HG03196 (cell line): Measurements from ENCODE around the gene PLA2G10.
A peak's percentile ranks its signal among the peaks of the same experiment; 100 is the strongest.
"Not testable (repeated sequence)": the region's sequence is repeated elsewhere in the genome, so short reads cannot be mapped to it uniquely, and the experiment has no call there.

Experiments
- ATAC-seq: cut with Tn5 transposase; IDR thresholded peaks from one replicate; pipeline ENCODE4 v1.9.1; 2021; ENCODE audit not compliant: unreplicated experiment

Gene PLA2G10, protein sequence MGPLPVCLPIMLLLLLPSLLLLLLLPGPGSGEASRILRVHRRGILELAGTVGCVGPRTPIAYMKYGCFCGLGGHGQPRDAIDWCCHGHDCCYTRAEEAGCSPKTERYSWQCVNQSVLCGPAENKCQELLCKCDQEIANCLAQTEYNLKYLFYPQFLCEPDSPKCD

DNA sequence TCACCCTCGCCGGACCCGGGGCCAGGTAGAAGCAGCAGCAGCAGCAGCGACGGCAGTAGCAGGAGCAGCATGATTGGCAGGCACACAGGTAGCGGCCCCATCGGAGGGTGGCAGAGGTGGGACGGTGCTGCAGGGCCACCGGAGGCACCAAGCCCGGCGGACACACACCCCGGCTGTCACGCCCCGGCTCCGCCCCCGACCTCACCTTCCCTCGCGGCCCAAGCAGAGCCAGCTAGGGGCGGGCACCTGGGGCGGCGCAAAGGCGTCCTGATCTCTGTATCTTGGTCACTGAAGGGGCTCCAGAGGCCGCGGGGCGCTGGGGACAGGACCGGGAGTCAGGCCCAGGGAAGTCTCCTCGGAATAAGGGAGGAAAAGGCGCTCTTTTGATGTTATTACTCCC is at the start of gene PLA2G10:
Gene PLA2G10 (minus strand): TSS at position 180 of the 400 bp plus-strand sequence. CDS start 79 bp downstream, at position 101.
- not testable (repeated sequence) for ATAC-seq

DNA sequence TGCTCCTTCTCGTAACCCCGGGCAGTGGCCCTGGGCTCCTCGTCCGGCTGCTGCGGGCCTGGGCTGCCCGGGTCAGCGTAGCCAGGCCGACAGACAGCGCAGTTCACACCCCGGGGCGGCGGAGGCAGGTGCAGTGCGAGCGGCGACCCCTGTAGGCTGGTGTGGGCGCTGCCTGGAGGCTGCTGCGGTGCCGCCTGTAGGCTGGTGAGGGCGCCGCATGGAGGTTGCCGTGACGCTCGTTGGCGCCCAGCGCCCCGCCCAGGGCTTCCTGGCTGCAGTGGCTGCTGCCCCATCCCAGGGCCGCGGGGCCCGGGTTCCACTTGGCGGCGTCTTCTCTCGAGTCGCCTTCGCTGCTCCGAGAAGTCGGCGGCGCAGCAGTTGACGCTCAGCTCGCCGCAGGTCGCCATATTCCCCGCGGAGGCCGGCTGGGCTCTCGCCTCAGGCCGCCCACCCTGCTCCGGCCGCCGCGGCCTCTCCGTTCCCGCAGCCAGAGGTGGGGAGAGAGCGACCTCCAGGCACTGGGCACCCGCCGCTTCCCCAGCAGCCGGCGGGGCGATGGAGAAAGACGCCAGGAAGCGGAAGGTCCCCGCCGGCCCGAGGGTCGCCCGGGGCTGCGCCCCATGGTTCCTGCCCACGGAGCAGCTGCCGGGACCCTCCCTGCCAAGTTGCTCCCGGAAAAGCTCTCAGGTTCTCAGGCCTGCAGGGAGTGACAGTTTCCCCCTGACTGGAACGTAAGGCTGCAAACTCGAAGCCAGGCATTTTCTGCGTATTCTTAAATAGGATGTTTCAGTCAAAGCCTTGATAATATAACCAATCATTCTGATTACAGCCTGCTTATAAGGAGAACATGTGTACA is 48.4 kb upstream of the PLA2G10 start, which contains the start of gene NPIPA2:
Gene NPIPA2 (plus strand): TSS at position 261 of the 856 bp plus-strand sequence. CDS start 5,533 bp downstream, outside the sequence.
- peak; percentile 99 for ATAC-seq

GRCh38 chr16:14741794-14742193 is 47.7 kb upstream of the PLA2G10 start:
- ATAC-seq: not testable (repeated sequence)

DNA sequence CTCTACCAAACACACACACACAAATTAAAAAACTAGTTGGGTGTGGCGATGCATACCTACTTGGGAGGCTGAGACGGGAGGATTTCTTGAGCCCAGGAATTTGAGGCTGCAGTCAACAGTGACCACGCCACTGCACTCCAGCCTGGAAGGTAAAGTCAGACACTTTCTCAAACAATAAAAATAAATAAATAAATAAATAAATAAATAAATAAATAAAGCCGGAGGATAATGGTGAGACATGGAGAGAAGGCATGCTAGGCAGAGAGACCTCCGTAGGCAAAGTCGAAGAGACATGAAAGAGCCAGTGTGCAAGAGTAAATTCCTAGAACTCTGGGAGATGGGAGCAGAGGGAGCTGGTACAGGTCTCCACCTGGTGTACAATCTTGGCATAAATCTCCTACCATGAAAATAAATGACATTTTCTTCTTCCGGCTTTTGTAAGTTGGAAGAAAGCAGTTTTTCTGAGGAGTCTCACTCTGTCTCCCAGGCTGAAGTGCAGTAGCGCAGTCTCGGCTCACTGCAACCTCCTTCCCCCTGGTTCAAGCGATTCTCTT is 46.8 kb upstream of the PLA2G10 start:
- not testable (repeated sequence) for ATAC-seq

DNA sequence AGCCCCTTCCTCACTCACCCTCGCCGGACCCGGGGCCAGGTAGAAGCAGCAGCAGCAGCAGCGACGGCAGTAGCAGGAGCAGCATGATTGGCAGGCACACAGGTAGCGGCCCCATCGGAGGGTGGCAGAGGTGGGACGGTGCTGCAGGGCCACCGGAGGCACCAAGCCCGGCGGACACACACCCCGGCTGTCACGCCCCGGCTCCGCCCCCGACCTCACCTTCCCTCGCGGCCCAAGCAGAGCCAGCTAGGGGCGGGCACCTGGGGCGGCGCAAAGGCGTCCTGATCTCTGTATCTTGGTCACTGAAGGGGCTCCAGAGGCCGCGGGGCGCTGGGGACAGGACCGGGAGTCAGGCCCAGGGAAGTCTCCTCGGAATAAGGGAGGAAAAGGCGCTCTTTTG is 39.1 kb upstream of the PLA2G10 start:
- not testable (repeated sequence) for ATAC-seq

GRCh38 chr16:14703156-14704011 is 9.3 kb upstream of the PLA2G10 start, which contains the start of gene NPIPA3:
NPIPA3 (plus strand) TSS chr16:14703411; CDS start chr16:14708944, 5,533 bp downstream.
- peak; percentile 99 for ATAC-seq

DNA sequence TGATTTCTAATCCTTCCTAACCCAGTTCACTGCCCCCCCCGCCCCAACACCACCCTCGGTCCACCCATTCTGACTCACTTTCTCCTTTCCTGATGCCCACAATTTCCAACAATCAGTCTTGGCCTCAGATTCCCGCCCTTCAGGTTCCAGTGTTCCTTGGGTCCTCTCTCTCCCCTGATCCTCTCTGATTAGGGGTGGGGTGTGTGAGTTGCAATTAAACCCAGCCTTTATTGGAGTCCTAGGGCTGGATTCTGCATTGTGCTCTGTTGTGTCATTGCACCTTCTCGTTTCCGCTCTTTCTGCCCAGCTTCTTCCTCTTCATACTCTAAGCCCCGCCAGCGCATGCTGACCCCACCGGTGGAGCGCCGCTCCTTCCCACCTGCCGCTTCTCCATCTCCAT is 8.6 kb upstream of the PLA2G10 start:
- ATAC-seq: not testable (repeated sequence)

DNA sequence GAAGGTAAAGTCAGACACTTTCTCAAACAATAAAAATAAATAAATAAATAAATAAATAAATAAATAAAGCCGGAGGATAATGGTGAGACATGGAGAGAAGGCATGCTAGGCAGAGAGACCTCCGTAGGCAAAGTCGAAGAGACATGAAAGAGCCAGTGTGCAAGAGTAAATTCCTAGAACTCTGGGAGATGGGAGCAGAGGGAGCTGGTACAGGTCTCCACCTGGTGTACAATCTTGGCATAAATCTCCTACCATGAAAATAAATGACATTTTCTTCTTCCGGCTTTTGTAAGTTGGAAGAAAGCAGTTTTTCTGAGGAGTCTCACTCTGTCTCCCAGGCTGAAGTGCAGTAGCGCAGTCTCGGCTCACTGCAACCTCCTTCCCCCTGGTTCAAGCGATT is 7.8 kb upstream of the PLA2G10 start:
- ATAC-seq: not testable (repeated sequence)

DNA sequence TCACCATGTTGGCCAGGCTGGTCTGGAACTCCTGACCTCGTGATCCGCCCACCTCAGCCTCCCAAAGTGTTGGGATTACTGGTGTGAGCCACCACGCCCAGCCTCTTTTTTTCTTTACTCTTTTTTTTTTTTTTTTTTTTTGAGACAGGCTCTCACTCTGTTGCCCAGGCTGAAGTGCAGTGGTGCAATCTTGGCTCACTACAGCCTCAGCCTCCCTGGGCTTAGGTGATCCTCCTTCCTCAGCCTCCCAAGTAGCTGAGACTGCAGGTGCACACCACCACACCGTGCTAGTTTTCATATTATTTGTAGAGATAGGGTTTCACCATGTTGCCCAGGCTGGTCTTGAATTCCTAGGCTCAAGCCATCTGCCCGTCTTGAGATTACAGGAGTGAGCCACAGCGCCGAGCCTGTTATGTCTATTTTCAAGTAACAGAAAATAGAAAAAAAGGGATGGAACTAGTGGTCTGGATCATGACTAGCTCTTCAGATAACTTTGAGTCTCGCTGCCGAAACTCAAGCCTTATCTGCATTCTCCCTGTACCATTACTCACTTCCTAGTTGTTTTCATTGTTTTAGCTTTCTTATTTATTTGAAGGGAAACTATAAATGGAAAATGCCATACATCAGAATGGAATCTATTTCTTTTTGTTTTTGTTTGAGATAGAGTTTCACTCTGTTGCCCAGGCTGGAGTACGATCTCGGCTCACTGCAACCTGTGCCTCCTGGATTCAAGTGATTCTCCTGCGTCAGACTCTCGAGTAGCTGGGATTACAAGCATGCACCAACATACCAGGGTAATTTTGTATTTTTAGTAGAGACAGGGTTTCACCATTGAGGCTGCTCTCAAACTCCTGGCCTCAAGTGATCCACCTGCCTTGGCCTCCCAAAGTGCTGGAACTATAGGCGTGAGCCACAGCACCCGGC is 8.0 kb downstream of the PLA2G10 start:
- ATAC-seq: not testable (repeated sequence)

GRCh38 chr16:14682121-14682520 is 12.0 kb downstream of the PLA2G10 start:
- ATAC-seq: no peak

- ATAC-seq: no peak
Measured at GRCh38 chr16:14681115-14681514, 13.0 kb downstream of the PLA2G10 start.

DNA sequence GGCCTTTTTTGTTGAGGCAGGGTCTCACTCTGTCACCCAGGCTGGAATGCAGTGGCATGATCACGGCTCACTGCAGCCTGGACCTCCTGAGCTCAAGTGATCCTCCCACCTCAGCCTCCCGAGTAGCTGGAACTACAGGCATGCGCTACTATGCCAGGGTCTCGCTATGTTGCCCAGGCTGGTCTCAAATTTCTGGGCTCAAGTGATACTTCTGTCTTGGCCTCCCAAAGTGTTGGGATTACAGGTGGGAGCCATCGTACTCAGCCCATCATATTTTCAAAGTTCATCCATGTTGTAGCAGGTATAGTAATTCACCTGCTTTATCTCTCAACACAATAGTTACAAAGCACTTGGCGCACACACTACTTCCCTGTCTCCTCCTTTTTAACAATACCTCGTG is 13.7 kb downstream of the PLA2G10 start:
- ATAC-seq: not testable (repeated sequence)

DNA sequence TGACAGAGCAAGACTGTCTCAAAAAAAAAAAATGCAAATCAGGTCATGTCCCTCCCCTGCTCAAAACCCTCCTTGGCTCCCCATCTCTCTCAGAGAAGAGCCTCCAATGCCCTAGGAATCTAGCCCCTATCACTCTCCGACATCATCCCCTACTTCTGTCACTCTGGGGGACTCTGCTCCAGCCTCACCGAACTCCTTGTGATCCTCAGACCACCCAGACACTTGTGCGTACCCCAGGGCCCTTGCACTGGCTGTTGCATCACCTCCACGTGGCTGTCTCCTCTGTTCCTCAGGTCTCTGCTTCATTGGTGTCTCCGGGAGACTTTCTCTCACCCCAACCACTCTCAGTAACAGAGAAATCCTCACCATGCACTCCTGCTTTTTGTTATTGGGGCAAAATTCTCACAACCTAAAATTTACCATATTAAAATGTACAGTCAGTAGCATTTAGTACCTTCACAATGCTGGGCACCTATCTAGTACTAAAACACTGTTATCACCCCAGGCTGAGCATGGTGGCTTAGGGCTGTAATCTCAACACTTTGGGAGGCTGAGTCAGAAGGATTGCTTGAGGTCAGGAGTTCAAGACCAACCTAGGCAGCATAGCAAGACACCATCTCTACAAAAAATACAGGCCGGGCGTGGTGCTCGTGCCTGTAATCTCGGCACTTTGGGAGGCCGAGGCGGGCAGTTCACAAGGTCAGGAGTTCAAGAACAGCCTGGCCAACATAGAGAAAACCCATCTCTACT is 15.2 kb downstream of the PLA2G10 start:
- no peak for ATAC-seq

DNA sequence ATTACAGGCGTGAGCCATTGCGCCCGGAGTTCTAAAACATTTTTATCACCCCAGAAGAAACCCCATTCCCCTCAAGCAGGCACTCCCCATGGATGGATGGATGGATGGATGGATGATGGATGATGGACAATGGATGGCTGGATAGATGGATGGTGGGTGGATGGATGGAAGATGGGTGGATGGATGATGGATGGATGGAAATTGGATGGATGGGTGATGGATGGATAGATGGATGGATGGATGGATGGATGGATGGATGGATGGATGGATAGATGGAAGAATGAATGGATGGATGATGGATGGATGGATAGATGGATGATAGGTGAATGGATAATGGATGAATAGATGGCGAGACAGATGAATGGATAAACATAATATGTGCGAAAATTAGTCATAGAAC is 16.5 kb downstream of the PLA2G10 start:
- ATAC-seq: no peak

GRCh38 chr16:14676633-14677032 is 17.5 kb downstream of the PLA2G10 start:
- ATAC-seq: no peak

- ATAC-seq: peak; percentile 70
Measured at GRCh38 chr16:14672403-14672971, 21.6 kb downstream of the PLA2G10 start.

GRCh38 chr16:14669776-14670175 is 24.3 kb downstream of the PLA2G10 start:
- ATAC-seq: no peak

- no peak for ATAC-seq
Measured at GRCh38 chr16:14668556-14669223, 25.4 kb downstream of the PLA2G10 start.
